CD14-positive monocyte (primary cell): ENCODE measurements around the gene MRTFB. TPM values are rescaled to one million over a fixed set of nuclear protein-coding genes. Genes with fewer than 3 reads are reported as not detected.

Experiments
- DNase-seq, 3 donors: peaks; one replicate each; pipeline ENCODE4 v3.0.0-alpha.2; 2011 to 2022
- H2AFZ ChIP-seq: 2 replicates; pipeline ENCODE4 v1.6.0; 2012; ENCODE audit warnings: mild to moderate bottlenecking, low read depth, low read length, inconsistent platforms; ENCODE audit not compliant: insufficient read depth, poor library complexity, severe bottlenecking
- H3K27ac ChIP-seq, 2 donors: 1 replicate in 1 of 2; 2 replicates in 1 of 2; pipeline ENCODE4 v1.5.1; 2012 to 2013; ENCODE audit warnings: low read length in 2 of 2, control low read depth in 1 of 2, inconsistent platforms in 1 of 2, low read depth in 1 of 2, mild to moderate bottlenecking in 1 of 2
- H3K27me3 ChIP-seq, 2 donors: one replicate each; pipeline versions ENCODE4 v1.6.0 to v1.6.1; 2011 to 2013; ENCODE audit warnings: low read length in 2 of 2; ENCODE audit not compliant: control insufficient read depth in 2 of 2, insufficient read depth in 2 of 2
- H3K36me3 ChIP-seq, 2 donors: replicated peaks in 1 of 2; 1 replicate in 1 of 2; 2 replicates in 1 of 2; pipeline versions ENCODE4 v1.5.1 to v1.6.1; 2012 to 2013; ENCODE audit warnings: low read length in 2 of 2, control low read depth in 1 of 2, inconsistent platforms in 1 of 2, mild to moderate bottlenecking in 1 of 2; ENCODE audit not compliant: insufficient read depth in 2 of 2, control insufficient read depth in 1 of 2
- H3K4me1 ChIP-seq, 2 donors: 1 replicate in 1 of 2; 2 replicates in 1 of 2; pipeline versions ENCODE4 v1.5.1 to v1.6.1; 2012 to 2013; ENCODE audit warnings: low read length in 2 of 2, control low read depth in 1 of 2, inconsistent platforms in 1 of 2, mild to moderate bottlenecking in 1 of 2, moderate library complexity in 1 of 2; ENCODE audit not compliant: insufficient read depth in 2 of 2, control insufficient read depth in 1 of 2
- H3K4me2 ChIP-seq: replicated peaks from 2 replicates; pipeline ENCODE3; 2012; ENCODE audit warnings: low read length, moderate library complexity, mild to moderate bottlenecking; ENCODE audit not compliant: poor library complexity, severe bottlenecking; ENCODE audit errors: extremely low read depth
- H3K4me3 ChIP-seq, 3 experiments: fragments of 200-600 bp in 1 of 3; sonication (generic) in 1 of 3; replicated peaks in 1 of 3; 1 replicate in 2 of 3; 2 replicates in 1 of 3; pipeline ENCODE4 v1.5.1; 2011 to 2013; ENCODE audit warnings: low read length in 3 of 3, mild to moderate bottlenecking in 3 of 3, control low read depth in 2 of 3, low read depth in 2 of 3, inconsistent platforms in 1 of 3, moderate library complexity in 1 of 3
- H3K79me2 ChIP-seq: 2 replicates; pipeline ENCODE4 v1.6.0; 2012; ENCODE audit warnings: mild to moderate bottlenecking, control low read depth, inconsistent platforms, low read length, moderate library complexity; ENCODE audit not compliant: insufficient read depth
- H3K9ac ChIP-seq: 2 replicates; pipeline ENCODE4 v1.6.0; 2017; ENCODE audit warnings: low read length, mild to moderate bottlenecking; ENCODE audit not compliant: insufficient read depth, poor library complexity, severe bottlenecking
- H3K9me3 ChIP-seq, 2 donors: replicated peaks in 1 of 2; 1 replicate in 1 of 2; 2 replicates in 1 of 2; pipeline versions ENCODE4 v1.5.1 to v1.6.1; 2012 to 2013; ENCODE audit warnings: low read length in 2 of 2, control low read depth in 1 of 2; ENCODE audit not compliant: control insufficient read depth in 1 of 2, insufficient read depth in 1 of 2
- H4K20me1 ChIP-seq: 2 replicates; pipeline ENCODE4 v1.6.0; 2012; ENCODE audit warnings: mild to moderate bottlenecking, low read length, control low read depth, moderate library complexity; ENCODE audit not compliant: insufficient read depth
- H3K27ac Mint-ChIP-seq, 7 donors: one replicate each; pipeline ENCODE4 v1.8.0; 2020; ENCODE audit warnings: mild to moderate bottlenecking in 7 of 7, mixed read lengths in 7 of 7, moderate library complexity in 6 of 7, inconsistent platforms in 2 of 7
- H3K27me3 Mint-ChIP-seq, 3 donors: one replicate each; pipeline ENCODE4 v1.8.0; 2021 to 2022; ENCODE audit warnings: low read depth in 3 of 3, mild to moderate bottlenecking in 3 of 3, mixed read lengths in 3 of 3, moderate library complexity in 3 of 3, inconsistent platforms in 1 of 3
- H3K36me3 Mint-ChIP-seq, 2 donors: one replicate each; pipeline ENCODE4 v1.8.0; 2020; ENCODE audit warnings: mixed read lengths in 2 of 2, inconsistent platforms in 1 of 2, mild to moderate bottlenecking in 1 of 2
- H3K4me1 Mint-ChIP-seq: one replicate; pipeline ENCODE4 v1.8.0; 2020; ENCODE audit warnings: mild to moderate bottlenecking, mixed read lengths
- H3K4me3 Mint-ChIP-seq, 2 donors: one replicate each; pipeline ENCODE4 v1.8.0; 2020; ENCODE audit warnings: mild to moderate bottlenecking in 2 of 2, mixed read lengths in 2 of 2, moderate library complexity in 1 of 2
- H3K9me3 Mint-ChIP-seq, 7 donors: one replicate each; pipeline ENCODE4 v1.8.0; 2020 to 2022; ENCODE audit warnings: mixed read lengths in 7 of 7, mild to moderate bottlenecking in 6 of 7, moderate library complexity in 6 of 7, inconsistent platforms in 2 of 7
- WGBS: methylation state at CpG from one replicate; pipeline ENCODE4 v1.1.5; 2013; ENCODE audit warnings: missing lambda C conversion rate; ENCODE audit not compliant: insufficient coverage; 5-methylcytosine and 5-hydroxymethylcytosine counted together
- intact Hi-C, 2 donors: fragments of 100-400 bp; cut with micrococcal nuclease; formaldehyde crosslinking; loops; one replicate each; pipeline versions ENCODE4 v1.15.0 to v1.15.1; 2023
- polyA plus RNA-seq, 3 donors: library from polyadenylated mRNA; depleted of rRNA in 1 of 3; unstranded in 2 of 3; stranded (reverse) in 1 of 3; fragments of 300-500 nt in 2 of 3; fragments of >200 nt in 1 of 3; fragmentation: Illumina TruSeq in 2 of 3; gene quantifications; 1 replicate in 2 of 3; 2 replicates in 1 of 3; pipeline ENCODE4 v1.2.3, GENCODE V29; 2012 to 2021
- TF ChIP-seq, protein P1 (sequence below): fragments of 200-600 bp; IDR thresholded peaks from one replicate; pipeline ENCODE4 v1.8.0; 2022; ENCODE audit warnings: antibody characterized with exemption, mild to moderate bottlenecking

MRTFB gene
- polyA plus RNA-seq, 3 donors: 0.69 to 1.4 (median 0.87) TPM

DNA sequence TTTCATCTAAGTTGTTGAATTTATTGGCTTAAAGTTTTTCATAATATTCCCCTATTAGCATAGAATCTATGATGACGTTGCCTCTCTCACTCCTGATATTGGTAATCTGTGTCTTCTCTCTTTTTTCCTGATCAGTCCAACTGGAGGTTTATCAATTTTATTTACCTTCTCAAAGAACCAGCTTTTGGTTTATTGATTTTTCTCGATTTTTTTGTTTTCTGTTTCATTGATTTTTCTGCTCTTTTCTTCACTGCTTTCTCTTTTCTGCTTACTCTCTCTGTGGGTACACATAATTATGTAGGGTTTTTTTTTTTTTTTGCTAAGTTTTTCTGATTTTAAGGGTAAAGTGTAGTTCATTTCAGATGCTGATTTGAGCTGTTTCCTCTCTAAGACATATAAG, 29.7 kb downstream of the MRTFB start:
- intact Hi-C loops: no loop called here
- no peak overlapping the region for H3K4me3 ChIP-seq
- H4K20me1 ChIP-seq: no peaks in the 10 kb centered on the region
- no peak overlapping the region for H3K9ac ChIP-seq
- TF ChIP-seq, protein P1, sequence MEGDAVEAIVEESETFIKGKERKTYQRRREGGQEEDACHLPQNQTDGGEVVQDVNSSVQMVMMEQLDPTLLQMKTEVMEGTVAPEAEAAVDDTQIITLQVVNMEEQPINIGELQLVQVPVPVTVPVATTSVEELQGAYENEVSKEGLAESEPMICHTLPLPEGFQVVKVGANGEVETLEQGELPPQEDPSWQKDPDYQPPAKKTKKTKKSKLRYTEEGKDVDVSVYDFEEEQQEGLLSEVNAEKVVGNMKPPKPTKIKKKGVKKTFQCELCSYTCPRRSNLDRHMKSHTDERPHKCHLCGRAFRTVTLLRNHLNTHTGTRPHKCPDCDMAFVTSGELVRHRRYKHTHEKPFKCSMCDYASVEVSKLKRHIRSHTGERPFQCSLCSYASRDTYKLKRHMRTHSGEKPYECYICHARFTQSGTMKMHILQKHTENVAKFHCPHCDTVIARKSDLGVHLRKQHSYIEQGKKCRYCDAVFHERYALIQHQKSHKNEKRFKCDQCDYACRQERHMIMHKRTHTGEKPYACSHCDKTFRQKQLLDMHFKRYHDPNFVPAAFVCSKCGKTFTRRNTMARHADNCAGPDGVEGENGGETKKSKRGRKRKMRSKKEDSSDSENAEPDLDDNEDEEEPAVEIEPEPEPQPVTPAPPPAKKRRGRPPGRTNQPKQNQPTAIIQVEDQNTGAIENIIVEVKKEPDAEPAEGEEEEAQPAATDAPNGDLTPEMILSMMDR: no peak
- no peak overlapping the region for H3K27ac ChIP-seq
- H3K79me2 ChIP-seq: no peaks in the 10 kb centered on the region
- Mint-ChIP-seq H3K27ac (no peak overlapping the region), H3K4me3 (no peak overlapping the region), H3K4me1 (peaks cover 3% of the 10 kb centered on the region), H3K36me3 (no peaks in the 10 kb centered on the region), H3K27me3 (no peaks in the 10 kb centered on the region), H3K9me3 (peaks cover 0 to 5% (median 2%) of the 10 kb centered on the region in 7 donors)
- no peaks in the 10 kb centered on the region for H3K27me3 ChIP-seq
- no peak for DNase-seq
- H3K4me2 ChIP-seq: no peak overlapping the region
- no peak overlapping the region for H2AFZ ChIP-seq
- H3K36me3 ChIP-seq: no peaks in the 10 kb centered on the region
- H3K9me3 ChIP-seq: no peaks in the 10 kb centered on the region
- no CpG with 5 or more reads among the region's 2 CpGs for WGBS
- H3K4me1 ChIP-seq: no peaks in the 10 kb centered on the region

DNA sequence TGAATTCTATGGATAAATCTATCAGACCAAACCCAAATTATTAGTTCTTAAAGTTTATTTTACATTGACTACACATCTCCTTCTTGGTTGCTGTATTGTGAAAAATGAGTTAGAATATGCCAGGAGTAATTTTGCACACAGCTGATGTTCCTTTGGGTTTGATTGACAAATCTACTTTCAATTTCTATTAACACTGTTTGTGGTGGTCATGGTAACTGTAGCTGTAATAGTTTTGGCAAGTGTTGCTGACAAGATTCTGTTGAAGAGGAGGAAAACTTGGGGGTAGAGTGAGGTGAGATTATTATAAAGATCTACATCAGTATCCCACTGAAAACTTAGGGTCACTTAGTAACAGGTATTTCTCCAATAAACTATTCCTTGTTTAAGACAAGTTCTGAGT, 30.3 kb downstream of the MRTFB start:
- Mint-ChIP-seq H3K27ac (no peak overlapping the region), H3K9me3 (peaks cover 0 to 3% (median 2%) of the 10 kb centered on the region in 7 donors), H3K36me3 (no peaks in the 10 kb centered on the region), H3K4me3 (no peak overlapping the region), H3K27me3 (peaks cover 0 to 2% (median 0%) of the 10 kb centered on the region in 3 donors), H3K4me1 (peaks cover 3% of the 10 kb centered on the region)
- Histone ChIP-seq H3K4me1 (no peaks in the 10 kb centered on the region), H3K9me3 (no peaks in the 10 kb centered on the region), H2AFZ (no peak overlapping the region), H3K4me2 (no peak overlapping the region), H3K27ac (no peak overlapping the region), H4K20me1 (no peaks in the 10 kb centered on the region), H3K79me2 (no peaks in the 10 kb centered on the region), H3K36me3 (no peaks in the 10 kb centered on the region), H3K4me3 (no peak overlapping the region), H3K9ac (no peak overlapping the region), H3K27me3 (no peaks in the 10 kb centered on the region)
- no peak for DNase-seq
- TF ChIP-seq, protein P1: no peak
- intact Hi-C loops: no loop called here
